HCT116 (cell line): ENCODE data around the gene HNRNPU. TPM values are rescaled to one million over a fixed set of nuclear protein-coding genes. Genes with fewer than 3 reads are reported as not detected.

Source experiments
- ATAC-seq: fragments of 200-7000 bp; cut with Tn5 transposase; 2 replicates; pipeline ENCODE4 v1.9.1; 2020; ENCODE audit warnings: mild to moderate bottlenecking, moderate library complexity
- BruUV-seq: library from RNA; stranded (reverse); fragments of 400-500 nt; replicated peaks from 2 replicates; lab custom pipeline; 2021; lab: Mats Ljungman, UMichigan
- CTCF ChIA-PET: fragments of 300-600 bp; sonication (Branson Sonifier 250); formaldehyde crosslinking; loops from one replicate; lab custom pipeline; 2021; ENCODE audit warnings: antibody characterized with exemption; lab: Charles Lee
- POLR2A ChIA-PET: fragments of 300-600, 350-600 bp; sonication (Branson Sonifier 250); formaldehyde crosslinking; loops from one replicate; lab custom pipeline; 2021; ENCODE audit warnings: antibody characterized with exemption; lab: Charles Lee
- RAD21 ChIA-PET, 2 experiments: fragments of 300-600 bp; sonication (Branson Sonifier 250); formaldehyde crosslinking; loops; one replicate each; lab custom pipeline; 2023; ENCODE audit warnings: low total read pairs in 2 of 2; ENCODE audit not compliant: uncharacterized antibody in 2 of 2, unreplicated experiment in 2 of 2, low non-redundant PET in 1 of 2; lab: Charles Lee
- DNase-seq: peaks from one replicate; pipeline ENCODE4 v3.0.0-alpha.2; 2010; ENCODE audit warnings: low read depth, low spot score
- H2AFZ ChIP-seq: fragments of 200-600 bp; shearing (Covaris generic), sonication (generic); 2 replicates; pipeline ENCODE4 v1.6.1; 2017; ENCODE audit warnings: low read depth, mixed run types, mixed read lengths, antibody characterized with exemption, low read length; ENCODE audit not compliant: poor library complexity, severe bottlenecking
- H3K27ac ChIP-seq: 2 replicates; pipeline ENCODE4 v1.5.1; 2012; ENCODE audit warnings: low read depth, low read length
- H3K27me3 ChIP-seq: fragments of 200-600 bp; sonication (generic); 2 replicates; pipeline ENCODE4 v1.6.1; 2016; ENCODE audit warnings: mixed run types, low read length, mixed read lengths; ENCODE audit not compliant: insufficient read depth
- H3K36me3 ChIP-seq, 2 experiments: fragments of 200-500 bp in 1 of 2; fragments of 200-600 bp in 1 of 2; sonication (Bioruptor generic) in 1 of 2; sonication (generic) in 1 of 2; 2 replicates each; pipeline versions ENCODE4 v1.5.1 to v1.6.1; 2014 to 2016; ENCODE audit warnings: low read length in 2 of 2, inconsistent platforms in 1 of 2, mixed read lengths in 1 of 2, mixed run types in 1 of 2; ENCODE audit not compliant: insufficient read depth in 2 of 2, control insufficient read depth in 1 of 2
- H3K4me1 ChIP-seq, 2 experiments: fragments of 200-600 bp in 1 of 2; sonication (generic) in 1 of 2; 2 replicates each; pipeline versions ENCODE4 v1.5.1 to v1.6.1; 2012 to 2017; ENCODE audit warnings: low read length in 2 of 2, inconsistent platforms in 1 of 2, mild to moderate bottlenecking in 1 of 2, mixed read lengths in 1 of 2, mixed run types in 1 of 2, moderate library complexity in 1 of 2; ENCODE audit not compliant: insufficient read depth in 2 of 2, control insufficient read depth in 1 of 2
- H3K4me2 ChIP-seq: fragments of 200-600 bp; sonication (generic); 2 replicates; pipeline ENCODE4 v1.6.1; 2017; ENCODE audit warnings: mixed run types, low read length, mixed read lengths
- H3K4me3 ChIP-seq, 2 experiments: fragments of 200-600 bp in 1 of 2; sonication (generic) in 1 of 2; replicated peaks in 1 of 2; 2 replicates each; pipeline ENCODE4 v1.5.1; 2011 to 2016; ENCODE audit warnings: low read length in 2 of 2, control low read depth in 1 of 2, low read depth in 1 of 2, mild to moderate bottlenecking in 1 of 2, mixed read lengths in 1 of 2, mixed run types in 1 of 2
- H3K79me2 ChIP-seq: fragments of 200-600 bp; sonication (generic); 2 replicates; pipeline ENCODE4 v1.6.1; 2017; ENCODE audit warnings: mild to moderate bottlenecking, mixed run types, low read length, moderate library complexity, mixed read lengths; ENCODE audit not compliant: insufficient read depth
- H3K9ac ChIP-seq: fragments of 200-600 bp; sonication (generic); 2 replicates; pipeline ENCODE4 v1.6.1; 2016; ENCODE audit warnings: low read length, mixed read lengths
- H3K9me2 ChIP-seq: fragments of 200-600 bp; sonication (generic), shearing (Covaris generic); 2 replicates; pipeline ENCODE4 v1.6.1; 2017; ENCODE audit warnings: mixed run types, mild to moderate bottlenecking, moderate library complexity; ENCODE audit not compliant: insufficient read depth
- H3K9me3 ChIP-seq, 2 experiments: fragments of 200-500 bp in 1 of 2; fragments of 200-600 bp in 1 of 2; sonication (Bioruptor generic) in 1 of 2; sonication (generic) in 1 of 2; 2 replicates each; pipeline ENCODE4 v1.6.1; 2014 to 2017; ENCODE audit warnings: low read length in 2 of 2, mixed read lengths in 2 of 2, inconsistent platforms in 1 of 2, low read depth in 1 of 2, mild to moderate bottlenecking in 1 of 2, mixed run types in 1 of 2, moderate library complexity in 1 of 2; ENCODE audit not compliant: control insufficient read depth in 1 of 2, insufficient read depth in 1 of 2
- H4K20me1 ChIP-seq: fragments of 200-600 bp; sonication (generic), shearing (Covaris generic); 2 replicates; pipeline ENCODE4 v1.6.1; 2017; ENCODE audit warnings: mixed run types, mild to moderate bottlenecking, moderate library complexity; ENCODE audit not compliant: insufficient read depth
- CEBPB ChIP-seq: IDR thresholded peaks from 2 replicates; pipeline ENCODE4 v1.6.1; 2012; ENCODE audit warnings: low read depth
- EGR1 ChIP-seq: IDR thresholded peaks from 2 replicates; pipeline ENCODE4 v1.6.1; 2012; ENCODE audit warnings: low read depth
- ELF1 ChIP-seq: IDR thresholded peaks from 2 replicates; pipeline ENCODE4 v1.6.1; 2012; ENCODE audit warnings: low read depth, borderline replicate concordance
- EZH2 ChIP-seq: fragments of 200-600 bp; sonication (generic); IDR thresholded peaks from 2 replicates; pipeline ENCODE4 v1.6.1; 2017; ENCODE audit warnings: antibody characterized with exemption, mixed run types
- EZH2phosphoT487 ChIP-seq: fragments of 200-600 bp; IDR thresholded peaks from 2 replicates; pipeline ENCODE4 v1.6.1; 2018; ENCODE audit warnings: antibody characterized with exemption, borderline replicate concordance
- JUND ChIP-seq: IDR thresholded peaks from 2 replicates; pipeline ENCODE4 v1.6.1; 2012
- POLR2A ChIP-seq: IDR thresholded peaks from 2 replicates; pipeline ENCODE4 v1.7.0; 2011; ENCODE audit warnings: borderline replicate concordance; ENCODE audit not compliant: insufficient read depth, insufficient read length; ENCODE audit errors: extremely low read depth
- RAD21 ChIP-seq: IDR thresholded peaks from 2 replicates; pipeline ENCODE4 v1.6.1; 2012; ENCODE audit warnings: low read depth, mild to moderate bottlenecking
- SIN3A ChIP-seq: IDR thresholded peaks from 2 replicates; pipeline ENCODE4 v1.6.1; 2012; ENCODE audit warnings: low read depth
- SRF ChIP-seq: IDR thresholded peaks from 2 replicates; pipeline ENCODE4 v1.6.1; 2012; ENCODE audit warnings: low read depth
- ZNF274 ChIP-seq: fragments of 200-500 bp; sonication (Bioruptor generic); IDR thresholded peaks from 2 replicates; pipeline ENCODE4 v1.6.1; 2014; ENCODE audit warnings: mild to moderate bottlenecking, low read depth, low read length, inconsistent platforms
- intact Hi-C: fragments of 100-400 bp; cut with micrococcal nuclease; formaldehyde crosslinking; loops from 2 replicates; pipeline ENCODE4 v1.10.0; 2022
- total RNA-seq: library from RNA; stranded (reverse); gene quantifications from one replicate; pipeline ENCODE4 v1.2.1, GENCODE V29; 2021; ENCODE audit not compliant: unreplicated experiment

The HNRNPU gene
- total RNA-seq, 1 experiment from 2014 or later = 424 TPM

- Histone ChIP-seq H4K20me1 (no peaks in the 10 kb centered on the region), H3K4me2 (no peak overlapping the region), H3K4me1 (peaks cover 7 to 9% of the 10 kb centered on the region in 2 experiments; a peak in 3 of 4 replicates), H2AFZ (no peak overlapping the region), H3K27me3 (no peaks in the 10 kb centered on the region), H3K9me3 (no peaks in the 10 kb centered on the region), H3K9me2 (no peaks in the 10 kb centered on the region), H3K36me3 (no peaks in the 10 kb centered on the region), H3K27ac (no peak overlapping the region), H3K9ac (no peak overlapping the region), H3K4me3 (no peak overlapping the region), H3K79me2 (no peaks in the 10 kb centered on the region)
- ChIA-PET RAD21 (no interaction called here), CTCF (no interaction called here), POLR2A (no interaction called here)
- BruUV-seq = no TSS peak
- TF ChIP-seq RAD21 (no peak), SIN3A (no peak), EZH2phosphoT487 (no peak), EGR1 (no peak), ZNF274 (no peak), CEBPB (no peak), POLR2A (no peak), JUND (no peak), SRF (no peak), EZH2 (no peak)
- ATAC-seq (no peak), DNase-seq (no peak)
- intact Hi-C loops = no loop called here
Measured at GRCh38 chr1:244804841-244805240, 59.5 kb downstream of the HNRNPU start.

- POLR2A ChIA-PET = no interaction called here
- ATAC-seq = no peak
- CTCF ChIA-PET = interaction anchor here (1.2 to 2.1 kb wide), 3 partner anchors 197 to 244 kb away, joined by 3 to 26 read pairs (median 4); no protein-coding TSS in a partner anchor
Measured at GRCh38 chr1:244802556-244803239, 61.6 kb downstream of the HNRNPU start.

More at GRCh38 chr1:244802556-244803239, 61.6 kb downstream of the HNRNPU start:
- no peaks in the 10 kb centered on the region for H3K9me2 ChIP-seq
- no peaks in the 10 kb centered on the region for H3K36me3 ChIP-seq
- intact Hi-C loops = no loop called here
- H3K27me3 ChIP-seq = no peaks in the 10 kb centered on the region
- H2AFZ ChIP-seq = no peak overlapping the region
- no peak for DNase-seq
- no peak for TF ChIP-seq ELF1
- BruUV-seq = no TSS peak
- H4K20me1 ChIP-seq = no peaks in the 10 kb centered on the region
- H3K4me1 ChIP-seq = peaks cover 7 to 9% of the 10 kb centered on the region in 2 experiments; a peak in 3 of 4 replicates
- no peaks in the 10 kb centered on the region for H3K9me3 ChIP-seq
- no peak overlapping the region for H3K4me2 ChIP-seq
- no peaks in the 10 kb centered on the region for H3K79me2 ChIP-seq
- no peak overlapping the region for H3K27ac ChIP-seq
- H3K9ac ChIP-seq = no peak overlapping the region
- H3K4me3 ChIP-seq = no peak overlapping the region
- RAD21 ChIA-PET = no interaction called here
